ENCODE measurements around the gene GAREM2.

Gene GAREM2

DNA sequence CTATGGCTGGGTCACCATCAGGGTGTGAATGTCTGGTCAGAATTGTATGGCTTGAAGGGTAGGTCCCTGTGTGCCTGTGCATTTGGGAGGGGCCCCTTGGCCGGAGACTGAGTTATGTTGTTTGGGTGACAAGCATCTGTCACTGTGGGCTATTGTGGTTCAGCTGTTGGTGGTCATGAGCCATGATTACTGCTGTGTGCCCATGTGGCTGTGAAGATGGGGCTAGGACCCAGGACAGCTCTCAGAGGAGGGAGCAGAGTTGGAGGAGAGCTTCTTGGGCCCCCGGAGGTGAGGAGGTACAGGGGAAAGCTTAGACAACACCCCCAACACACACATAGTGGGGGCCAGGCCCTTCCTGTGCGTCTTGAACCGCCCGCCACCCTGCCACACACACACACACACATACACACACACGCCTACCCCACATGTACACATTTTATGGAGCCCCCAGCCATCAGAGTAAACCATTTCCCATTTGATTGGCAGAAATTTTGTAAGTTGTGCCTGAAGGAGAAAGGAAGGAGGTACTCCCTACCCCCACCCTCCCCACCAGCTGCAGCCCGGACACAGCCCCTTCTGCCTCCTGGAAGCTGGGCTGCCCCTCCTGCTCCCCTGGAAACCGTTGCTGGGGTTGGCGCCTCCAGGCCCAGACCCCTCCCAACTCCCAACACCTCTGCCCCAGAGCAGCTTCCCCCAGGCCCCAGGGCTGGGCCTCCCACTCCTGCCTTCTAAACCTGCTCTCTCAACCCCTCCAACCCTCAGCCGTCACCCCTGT lies 2.0 kb downstream of the GAREM2 start:
- Histone ChIP-seq H3K9me3 (ENCODE audit: control extremely low read depth in 1 of 5, control insufficient read depth in 4 of 5, insufficient read depth in 2 of 5, low read depth in 1 of 5, low read length in 4 of 5) (peaks cover 0 to 2% (median 0%) of the 10 kb centered on the region in 5 experiments), H3K27me3 (replicated peaks in 2 of 5; ENCODE audit: control insufficient read depth in 4 of 5, insufficient read depth in 5 of 5, low read length in 4 of 5) (peaks cover 0 to 70% (median 27%) of the 10 kb centered on the region in 5 experiments), H3K27ac (ENCODE audit: insufficient read depth in 1 of 2, low read depth in 1 of 2, low read length in 2 of 2, poor library complexity in 1 of 2, severe bottlenecking in 2 of 2) (no peak overlapping the region), H3K36me3 (ENCODE audit: control insufficient read depth in 4 of 4, insufficient read depth in 4 of 4, low read length in 3 of 4) (no peaks in the 10 kb centered on the region), H3K4me1 (ENCODE audit: control extremely low read depth in 1 of 4, control insufficient read depth in 4 of 4, insufficient read depth in 4 of 4, low read length in 3 of 4) (peaks cover 0 to 29% (median 20%) of the 10 kb centered on the region in 4 experiments), H3K4me3 (ENCODE audit: control insufficient read depth in 1 of 7, extremely low read depth in 1 of 7, insufficient read depth in 4 of 7, low read depth in 2 of 7, low read length in 6 of 7) (no peak overlapping the region)
- CTCF ChIA-PET = interaction anchor here (1.4 to 2.6 kb wide), 2 partner anchors 9 to 53 kb away, joined by 3 to 23 read pairs; no protein-coding TSS in a partner anchor
- POLR2A ChIA-PET = no interaction called here
- peak in 2 of 3 donors; percentile 33 to 36 for DNase-seq
- WGBS (ENCODE audit: insufficient coverage) = 64% methylated on average over 4 of the region's 10 CpGs

DNA sequence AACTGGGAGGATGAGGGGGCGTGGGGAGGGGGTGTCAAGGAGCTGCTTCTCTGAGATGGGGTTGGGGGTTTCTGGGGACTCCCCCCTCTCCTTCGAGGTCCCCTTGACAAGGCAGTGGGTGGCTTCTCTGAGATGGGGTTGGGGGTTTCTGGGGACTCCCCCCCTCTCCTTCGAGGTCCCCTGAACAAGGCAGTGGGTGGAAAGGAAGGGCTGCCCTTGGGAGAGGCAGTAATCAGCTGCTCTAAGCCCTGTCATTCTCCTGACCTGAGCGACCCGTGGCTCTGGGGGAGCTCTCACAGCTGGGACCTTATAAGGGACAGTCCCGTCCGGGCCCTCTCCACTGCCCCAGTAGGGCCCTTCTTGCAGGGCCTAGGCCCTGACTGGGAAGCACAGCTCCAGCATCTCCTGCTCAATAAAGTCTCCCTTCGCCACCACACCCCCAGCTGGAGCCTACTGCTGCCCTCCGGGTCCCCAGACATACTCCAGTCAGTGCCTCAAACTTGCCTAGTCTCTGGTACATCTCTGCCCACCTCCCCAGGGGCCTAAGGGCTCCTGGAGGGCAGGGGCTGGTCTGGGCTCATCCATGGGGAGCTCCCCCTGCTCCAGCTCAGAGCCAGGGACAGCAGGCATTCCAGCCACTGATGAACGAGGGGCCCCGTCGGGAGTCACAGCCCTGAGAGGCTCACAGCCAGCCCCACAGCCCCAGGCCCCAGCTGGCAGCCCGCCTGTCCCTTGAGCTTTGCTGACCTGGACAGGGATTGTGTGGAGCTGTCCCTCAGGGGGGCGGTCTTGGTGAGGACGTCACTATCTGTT lies 2.8 kb downstream of the GAREM2 start:
- POLR2A ChIA-PET = no interaction called here

DNA sequence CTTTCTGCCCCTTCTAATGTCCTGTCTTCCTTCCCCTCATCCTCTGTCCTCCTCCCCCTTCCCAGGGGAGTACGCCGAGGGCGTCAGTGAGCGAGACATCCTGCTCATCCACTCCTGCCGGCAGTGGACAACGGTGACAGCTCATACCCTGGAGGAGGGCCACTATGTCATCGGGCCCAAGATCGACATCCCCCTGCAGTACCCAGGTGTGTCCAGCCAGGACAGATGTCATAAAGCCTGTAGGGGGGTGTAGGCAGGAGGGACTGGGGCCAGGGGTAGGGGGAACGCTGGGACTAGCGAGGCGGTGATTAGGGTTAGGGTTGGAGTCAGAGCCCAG lies 3.4 kb downstream of the GAREM2 start:
- peaks cover 0 to 2% (median 0%) of the 10 kb centered on the region in 5 experiments for H3K9me3 ChIP-seq (ENCODE audit: control extremely low read depth in 1 of 5, control insufficient read depth in 4 of 5, insufficient read depth in 2 of 5, low read depth in 1 of 5, low read length in 4 of 5)
- ChIA-PET CTCF (interaction anchor here (1.1 to 2.6 kb wide), 2 partner anchors 8 to 12 kb away, joined by 3 to 23 read pairs; no protein-coding TSS in a partner anchor), POLR2A (no interaction called here)
- H3K4me1 ChIP-seq (ENCODE audit: control extremely low read depth in 1 of 4, control insufficient read depth in 4 of 4, insufficient read depth in 4 of 4, low read length in 3 of 4) = peaks cover 0 to 29% (median 20%) of the 10 kb centered on the region in 4 experiments
- WGBS (ENCODE audit: insufficient coverage) = 95% methylated on average over 8 of the region's 11 CpGs
- no peak overlapping the region for H3K27ac ChIP-seq (ENCODE audit: insufficient read depth in 1 of 2, low read depth in 1 of 2, low read length in 2 of 2, poor library complexity in 1 of 2, severe bottlenecking in 2 of 2)
- no peaks in the 10 kb centered on the region for H3K36me3 ChIP-seq (ENCODE audit: control insufficient read depth in 4 of 4, insufficient read depth in 4 of 4, low read length in 3 of 4)
- no peak for DNase-seq
- H3K4me3 ChIP-seq (ENCODE audit: control insufficient read depth in 1 of 7, extremely low read depth in 1 of 7, insufficient read depth in 4 of 7, low read depth in 2 of 7, low read length in 6 of 7) = no peak overlapping the region
- peaks cover 0 to 74% (median 31%) of the 10 kb centered on the region in 5 experiments for H3K27me3 ChIP-seq (replicated peaks in 2 of 5; ENCODE audit: control insufficient read depth in 4 of 5, insufficient read depth in 5 of 5, low read length in 4 of 5)

More for the DNA sequence above, 2.8 kb downstream of the GAREM2 start:
- CTCF ChIA-PET = interaction anchor here (1.4 to 2.6 kb wide), 2 partner anchors 8 to 52 kb away, joined by 3 to 23 read pairs; no protein-coding TSS in a partner anchor
- Histone ChIP-seq H3K27ac (ENCODE audit: insufficient read depth in 1 of 2, low read depth in 1 of 2, low read length in 2 of 2, poor library complexity in 1 of 2, severe bottlenecking in 2 of 2) (no peak overlapping the region), H3K36me3 (ENCODE audit: control insufficient read depth in 4 of 4, insufficient read depth in 4 of 4, low read length in 3 of 4) (no peaks in the 10 kb centered on the region), H3K27me3 (replicated peaks in 2 of 5; ENCODE audit: control insufficient read depth in 4 of 5, insufficient read depth in 5 of 5, low read length in 4 of 5) (peaks cover 0 to 74% (median 32%) of the 10 kb centered on the region in 5 experiments), H3K9me3 (ENCODE audit: control extremely low read depth in 1 of 5, control insufficient read depth in 4 of 5, insufficient read depth in 2 of 5, low read depth in 1 of 5, low read length in 4 of 5) (peaks cover 0 to 2% (median 0%) of the 10 kb centered on the region in 5 experiments), H3K4me1 (ENCODE audit: control extremely low read depth in 1 of 4, control insufficient read depth in 4 of 4, insufficient read depth in 4 of 4, low read length in 3 of 4) (peaks cover 0 to 29% (median 20%) of the 10 kb centered on the region in 4 experiments), H3K4me3 (ENCODE audit: control insufficient read depth in 1 of 7, extremely low read depth in 1 of 7, insufficient read depth in 4 of 7, low read depth in 2 of 7, low read length in 6 of 7) (no peak overlapping the region)
- WGBS (ENCODE audit: insufficient coverage) = 83% methylated on average over 11 of the region's 15 CpGs
- DNase-seq = no peak

DNA sequence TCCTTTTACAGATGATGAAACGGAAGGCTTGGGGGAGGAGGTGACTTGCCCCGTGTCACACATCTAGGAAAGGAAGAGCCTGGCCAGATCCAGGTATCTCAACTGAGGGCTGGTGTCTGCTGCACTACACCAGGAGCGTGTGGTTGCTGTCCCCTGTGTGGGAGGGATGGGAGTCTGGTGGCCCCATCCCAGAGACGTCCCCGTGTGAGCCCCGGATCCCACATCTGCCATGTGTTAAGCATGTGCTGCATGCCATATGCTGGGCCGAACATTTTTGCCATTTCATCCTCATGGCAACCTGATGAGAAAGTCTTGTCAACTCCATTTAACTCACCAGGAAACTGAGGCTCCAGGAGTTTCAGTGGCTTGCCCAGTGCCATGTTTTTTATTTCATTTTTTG lies 4.2 kb downstream of the GAREM2 start:
- Histone ChIP-seq H3K36me3 (ENCODE audit: control insufficient read depth in 4 of 4, insufficient read depth in 4 of 4, low read length in 3 of 4) (no peaks in the 10 kb centered on the region), H3K9me3 (ENCODE audit: control extremely low read depth in 1 of 5, control insufficient read depth in 4 of 5, insufficient read depth in 2 of 5, low read depth in 1 of 5, low read length in 4 of 5) (no peaks in the 10 kb centered on the region), H3K4me1 (ENCODE audit: control extremely low read depth in 1 of 4, control insufficient read depth in 4 of 4, insufficient read depth in 4 of 4, low read length in 3 of 4) (peaks cover 0 to 28% (median 18%) of the 10 kb centered on the region in 4 experiments), H3K4me3 (ENCODE audit: control insufficient read depth in 1 of 7, extremely low read depth in 1 of 7, insufficient read depth in 4 of 7, low read depth in 2 of 7, low read length in 6 of 7) (no peak overlapping the region), H3K27me3 (replicated peaks in 2 of 5; ENCODE audit: control insufficient read depth in 4 of 5, insufficient read depth in 5 of 5, low read length in 4 of 5) (peaks cover 0 to 66% (median 27%) of the 10 kb centered on the region in 5 experiments), H3K27ac (ENCODE audit: insufficient read depth in 1 of 2, low read depth in 1 of 2, low read length in 2 of 2, poor library complexity in 1 of 2, severe bottlenecking in 2 of 2) (no peak overlapping the region)
- ChIA-PET CTCF (interaction anchor here (1.1 kb wide), 1 partner anchor 11 kb away, joined by 3 read pairs; no protein-coding TSS in a partner anchor), POLR2A (no interaction called here)
- WGBS (ENCODE audit: insufficient coverage) = 97% methylated on average over 7 of the region's 7 CpGs
- no peak for DNase-seq

DNA sequence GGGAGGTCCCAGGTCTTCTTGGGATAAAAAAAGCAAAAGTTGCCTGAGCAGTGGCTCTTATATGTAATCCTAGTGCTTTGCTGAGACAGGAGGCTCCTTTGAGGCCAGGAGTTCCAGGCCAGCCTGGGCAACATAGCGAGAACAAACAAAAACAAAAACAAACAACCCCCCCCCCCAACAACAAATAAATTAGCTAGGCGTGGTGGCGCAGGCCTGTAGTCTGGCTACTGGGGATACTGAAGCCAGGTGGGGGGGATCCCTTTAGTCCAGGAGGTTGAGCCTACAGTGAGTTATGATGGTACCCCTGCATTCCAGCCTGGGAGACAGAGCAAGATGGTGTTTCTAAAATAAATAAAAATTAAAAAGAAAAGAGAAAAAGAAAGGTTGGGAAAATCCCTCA lies 5.4 kb downstream of the GAREM2 start:
- ChIA-PET POLR2A (interaction anchor here (0.5 to 0.6 kb wide), 2 partner anchors 177 to 791 kb away, joined by 3 read pairs; no protein-coding TSS in a partner anchor), CTCF (interaction anchor here (0.5 to 0.9 kb wide), 2 partner anchors 9 to 173 kb away, joined by 3 read pairs; no protein-coding TSS in a partner anchor)
- Histone ChIP-seq H3K9me3 (ENCODE audit: control extremely low read depth in 1 of 5, control insufficient read depth in 4 of 5, insufficient read depth in 2 of 5, low read depth in 1 of 5, low read length in 4 of 5) (no peaks in the 10 kb centered on the region), H3K4me1 (ENCODE audit: control extremely low read depth in 1 of 4, control insufficient read depth in 4 of 4, insufficient read depth in 4 of 4, low read length in 3 of 4) (peaks cover 0 to 22% (median 13%) of the 10 kb centered on the region in 4 experiments), H3K4me3 (ENCODE audit: control insufficient read depth in 1 of 7, extremely low read depth in 1 of 7, insufficient read depth in 4 of 7, low read depth in 2 of 7, low read length in 6 of 7) (peak overlapping the region in 2 of 7 experiments; percentile 61 to 76), H3K27me3 (replicated peaks in 2 of 5; ENCODE audit: control insufficient read depth in 4 of 5, insufficient read depth in 5 of 5, low read length in 4 of 5) (peaks cover 0 to 60% (median 25%) of the 10 kb centered on the region in 5 experiments), H3K36me3 (ENCODE audit: control insufficient read depth in 4 of 4, insufficient read depth in 4 of 4, low read length in 3 of 4) (no peaks in the 10 kb centered on the region), H3K27ac (ENCODE audit: insufficient read depth in 1 of 2, low read depth in 1 of 2, low read length in 2 of 2, poor library complexity in 1 of 2, severe bottlenecking in 2 of 2) (no peak overlapping the region)
- no peak for DNase-seq
- WGBS (ENCODE audit: insufficient coverage) = no CpG with 5 or more reads among the region's 3 CpGs

DNA sequence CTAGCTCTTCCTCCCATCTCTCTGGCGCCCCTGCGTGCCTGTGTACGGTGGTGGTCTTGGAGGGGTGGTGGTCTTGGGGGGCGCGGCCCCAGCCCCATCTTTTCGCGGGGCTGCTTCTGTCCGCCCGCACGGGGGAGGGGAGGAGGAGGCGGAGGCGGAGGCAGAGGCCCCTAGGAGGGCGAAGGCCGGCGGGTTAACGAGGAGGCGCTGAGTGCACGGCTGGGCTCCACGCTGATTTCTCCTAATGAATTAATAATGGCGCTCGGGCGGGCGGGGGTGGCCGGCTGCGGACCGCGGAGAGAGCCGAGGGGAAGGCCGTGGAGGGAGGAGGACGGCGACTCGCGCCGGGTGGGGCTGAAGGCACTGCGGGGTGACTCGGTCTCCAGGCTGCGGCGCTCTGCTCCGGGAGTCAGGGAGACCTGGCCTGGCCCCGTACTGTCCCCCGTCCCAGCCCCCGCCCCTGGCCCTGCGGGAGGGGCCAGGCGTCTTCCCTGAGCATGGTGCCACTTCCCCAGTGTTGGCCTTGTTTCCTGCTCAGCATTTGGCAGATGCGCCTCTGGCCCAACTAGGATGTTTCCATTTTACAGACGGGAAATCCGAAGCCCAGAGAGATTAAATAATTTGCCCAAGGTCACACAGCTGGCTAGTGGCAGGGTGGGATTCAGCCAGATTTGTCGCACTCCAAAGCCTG lies 6.0 kb downstream of the GAREM2 start:
- H3K27me3 ChIP-seq (replicated peaks in 2 of 5; ENCODE audit: control insufficient read depth in 4 of 5, insufficient read depth in 5 of 5, low read length in 4 of 5) = peaks cover 0 to 53% (median 25%) of the 10 kb centered on the region in 5 experiments
- no peaks in the 10 kb centered on the region for H3K9me3 ChIP-seq (ENCODE audit: control extremely low read depth in 1 of 5, control insufficient read depth in 4 of 5, insufficient read depth in 2 of 5, low read depth in 1 of 5, low read length in 4 of 5)
- POLR2A ChIA-PET = interaction anchor here (0.5 to 0.6 kb wide), 2 partner anchors 176 to 792 kb away, joined by 3 read pairs; no protein-coding TSS in a partner anchor
- no peak overlapping the region for H3K27ac ChIP-seq (ENCODE audit: insufficient read depth in 1 of 2, low read depth in 1 of 2, low read length in 2 of 2, poor library complexity in 1 of 2, severe bottlenecking in 2 of 2)
- DNase-seq = peak in 2 of 3 donors; percentile 16 to 41
- CTCF ChIA-PET = no interaction called here
- no peaks in the 10 kb centered on the region for H3K36me3 ChIP-seq (ENCODE audit: control insufficient read depth in 4 of 4, insufficient read depth in 4 of 4, low read length in 3 of 4)
- WGBS (ENCODE audit: insufficient coverage) = 1% methylated on average over 30 of the region's 48 CpGs
- H3K4me3 ChIP-seq (ENCODE audit: control insufficient read depth in 1 of 7, extremely low read depth in 1 of 7, insufficient read depth in 4 of 7, low read depth in 2 of 7, low read length in 6 of 7) = peak overlapping the region; percentile 2 to 76 (median 61)
- H3K4me1 ChIP-seq (ENCODE audit: control extremely low read depth in 1 of 4, control insufficient read depth in 4 of 4, insufficient read depth in 4 of 4, low read length in 3 of 4) = peaks cover 0 to 16% (median 11%) of the 10 kb centered on the region in 4 experiments

All from common myeloid progenitor, CD34-positive (primary cell).